Mesodermal cell (in vitro differentiated cells): ENCODE results near the gene DLG2.

Experiments used
- H3K27ac ChIP-seq: 2 replicates; pipeline ENCODE4 v1.7.0; 2013; ENCODE audit warnings: mild to moderate bottlenecking, low read depth, low read length, moderate library complexity; ENCODE audit not compliant: severe bottlenecking
- H3K36me3 ChIP-seq: 2 replicates; pipeline ENCODE4 v1.7.1; 2013; ENCODE audit warnings: mild to moderate bottlenecking, low read length, moderate library complexity; ENCODE audit not compliant: control insufficient read depth, insufficient read depth
- H3K4me1 ChIP-seq: one replicate; pipeline ENCODE4 v1.7.1; 2013; ENCODE audit warnings: mild to moderate bottlenecking, low read length; ENCODE audit not compliant: insufficient read depth, control insufficient read depth, poor library complexity, severe bottlenecking
- H3K4me3 ChIP-seq: 2 replicates; pipeline ENCODE4 v1.7.0; 2013; ENCODE audit warnings: low read length, control low read depth, mild to moderate bottlenecking; ENCODE audit not compliant: insufficient read depth, poor library complexity, severe bottlenecking; ENCODE audit errors: extremely low read depth
- H3K9me3 ChIP-seq: 2 replicates; pipeline ENCODE4 v1.7.1; 2013; ENCODE audit warnings: mild to moderate bottlenecking, low read length, moderate library complexity; ENCODE audit not compliant: control insufficient read depth
- WGBS, 2 experiments: methylation state at CpG; one replicate each; pipeline ENCODE4 v1.1.5; 2013; ENCODE audit warnings: missing lambda C conversion rate in 2 of 2; ENCODE audit not compliant: insufficient coverage in 2 of 2; 5-methylcytosine and 5-hydroxymethylcytosine counted together

The DLG2 gene

DNA sequence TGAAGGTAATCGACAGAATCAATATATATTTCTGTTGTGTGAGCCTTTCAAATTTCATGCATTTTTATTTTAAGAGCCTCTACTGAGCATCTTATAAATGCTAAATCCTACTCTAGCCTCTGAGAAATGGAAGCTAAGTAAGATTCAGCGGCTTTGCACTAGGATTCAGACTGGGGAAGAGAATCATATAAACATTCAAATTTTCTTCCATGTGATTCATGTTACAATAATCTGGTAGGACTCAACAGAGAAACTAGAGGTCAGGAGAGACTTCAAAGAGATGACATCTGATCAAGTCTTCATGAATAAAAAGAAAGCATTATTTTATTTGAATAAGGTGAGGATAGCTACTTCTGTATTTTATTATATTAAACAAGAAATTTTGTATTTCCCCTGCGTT lies 538.9 kb downstream of the DLG2 start:
- H3K9me3 ChIP-seq, result no peaks in the 10 kb centered on the region
- no CpG with 5 or more reads among the region's 3 CpGs for WGBS, 2 experiments
- H3K4me1 ChIP-seq, result no peaks in the 10 kb centered on the region
- H3K4me3 ChIP-seq, result no peak overlapping the region
- no peak overlapping the region for H3K27ac ChIP-seq
- no peaks in the 10 kb centered on the region for H3K36me3 ChIP-seq

DNA sequence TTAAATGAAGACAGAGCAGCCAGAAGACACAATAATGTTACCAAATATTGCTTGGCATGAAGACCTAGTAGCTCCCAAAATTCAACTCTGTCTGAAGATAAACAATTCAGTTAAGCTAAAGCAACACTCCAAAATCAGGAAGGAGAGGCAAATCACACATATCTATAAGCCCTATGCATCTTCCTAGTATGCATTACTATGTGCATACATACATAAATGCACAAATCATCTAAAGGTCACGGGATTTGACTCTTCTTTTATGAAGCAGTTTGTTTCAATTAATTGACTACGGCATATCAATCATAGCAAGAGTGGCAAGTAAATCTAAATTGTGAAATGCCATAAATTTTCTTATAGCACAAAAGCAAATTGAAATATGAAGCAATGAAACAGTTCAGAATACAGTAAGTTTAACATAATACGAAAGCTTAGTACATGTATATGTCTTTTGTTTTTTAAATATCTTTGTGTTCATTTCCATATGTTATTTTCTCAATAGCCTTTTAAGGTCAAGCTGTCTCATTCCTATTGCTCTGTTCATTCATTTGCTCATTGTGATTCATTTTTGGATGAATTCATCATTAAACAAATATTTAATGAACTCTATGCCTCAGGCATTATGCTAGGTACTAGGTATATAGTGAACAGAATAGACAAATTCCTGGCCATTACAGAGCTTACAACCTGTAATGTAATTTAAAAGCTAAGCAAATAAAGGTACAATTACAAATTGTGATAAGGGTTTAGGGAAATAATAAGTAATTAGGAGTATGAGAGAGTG lies 540.5 kb downstream of the DLG2 start:
- Histone ChIP-seq H3K4me3 (no peak overlapping the region), H3K27ac (no peak overlapping the region), H3K9me3 (no peaks in the 10 kb centered on the region), H3K36me3 (no peaks in the 10 kb centered on the region), H3K4me1 (no peaks in the 10 kb centered on the region)
- no CpG with 5 or more reads among the region's 3 CpGs for WGBS, 2 experiments

DNA sequence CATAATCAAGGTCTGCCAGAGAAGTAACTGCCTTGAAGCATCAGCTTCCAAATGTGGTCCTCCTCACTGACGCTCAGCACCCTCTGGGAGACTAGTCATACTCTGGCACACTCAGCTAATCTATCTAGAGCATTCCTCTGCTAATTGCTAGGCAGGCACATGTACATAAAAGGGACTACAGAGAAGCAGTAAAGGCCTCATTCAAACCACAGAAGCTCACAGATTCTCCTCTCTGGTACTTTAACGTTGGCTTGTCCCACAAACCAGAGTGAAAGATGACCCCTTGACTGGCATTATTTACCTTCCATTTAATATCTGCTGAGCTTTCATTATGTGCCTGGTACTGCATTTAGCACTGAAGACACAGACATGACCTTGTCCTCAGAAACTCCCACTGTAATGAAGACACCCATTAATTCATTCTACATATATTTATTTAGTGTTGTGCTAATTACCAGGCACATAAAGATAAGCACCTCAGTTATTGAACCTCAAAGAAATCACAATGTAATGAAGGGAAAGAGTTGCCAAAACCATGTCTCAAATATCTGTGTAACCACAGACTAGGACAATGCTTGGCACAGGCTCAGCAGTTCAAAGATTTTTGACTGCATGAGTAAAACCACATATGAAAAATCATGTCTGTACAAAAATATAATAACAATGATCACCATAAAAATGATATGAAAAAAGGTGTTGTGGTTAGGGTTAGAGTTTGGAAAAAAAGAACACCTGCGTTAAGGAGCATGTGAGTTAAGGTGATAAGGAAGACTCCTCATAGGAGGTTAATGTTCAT lies 550.4 kb downstream of the DLG2 start:
- WGBS, 2 experiments, result 83% methylated on average over 2 to 3 of the region's 3 CpGs
- Histone ChIP-seq H3K4me1 (no peaks in the 10 kb centered on the region), H3K27ac (no peak overlapping the region), H3K4me3 (no peak overlapping the region), H3K36me3 (no peaks in the 10 kb centered on the region), H3K9me3 (no peaks in the 10 kb centered on the region)

DNA sequence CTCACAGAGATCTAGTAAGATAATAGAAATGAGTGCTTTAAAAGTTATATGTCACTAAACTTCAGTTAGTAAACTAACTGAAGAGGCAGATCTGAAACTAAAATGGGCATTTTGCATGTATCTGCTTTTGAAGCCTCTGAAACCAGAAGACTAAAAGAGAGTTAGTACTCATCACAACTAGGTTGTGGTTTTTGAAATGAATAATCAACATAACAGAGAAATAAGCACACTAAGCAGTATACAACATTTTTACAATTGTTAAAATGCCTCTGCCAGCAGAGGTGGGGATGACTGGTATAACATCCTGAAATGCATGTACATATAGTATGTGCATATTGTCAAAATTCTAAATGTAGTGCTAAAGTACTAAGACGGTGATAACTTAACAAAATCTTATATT lies 564.5 kb downstream of the DLG2 start:
- 100% methylated on average over 1 of the region's 1 CpG; no CpG with 5 or more reads in 1 of the 2 experiments for WGBS, 2 experiments
- Histone ChIP-seq H3K4me1 (no peaks in the 10 kb centered on the region), H3K36me3 (no peaks in the 10 kb centered on the region), H3K27ac (no peak overlapping the region), H3K9me3 (no peaks in the 10 kb centered on the region), H3K4me3 (no peak overlapping the region)

DNA sequence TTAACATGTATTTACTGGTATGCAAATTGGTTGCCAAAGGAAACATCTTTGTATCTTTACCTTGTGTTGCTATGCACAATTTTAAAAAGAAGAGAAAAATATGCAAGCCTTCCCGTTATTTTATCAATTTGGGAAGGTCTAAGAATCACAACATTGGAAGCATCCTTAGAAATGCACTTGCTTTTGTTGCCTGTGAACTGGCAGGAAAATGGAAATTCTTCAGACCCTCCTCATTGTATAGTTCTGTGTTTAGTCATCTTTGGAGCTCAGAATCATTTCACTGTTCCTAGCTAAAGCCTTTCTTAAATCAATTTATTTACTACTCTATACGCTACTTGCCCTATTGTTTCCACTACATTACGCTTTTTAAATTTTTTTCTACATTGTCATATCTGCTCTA lies 574.5 kb downstream of the DLG2 start:
- no peaks in the 10 kb centered on the region for H3K9me3 ChIP-seq
- no peak overlapping the region for H3K4me3 ChIP-seq
- no peaks in the 10 kb centered on the region for H3K36me3 ChIP-seq
- H3K27ac ChIP-seq, result no peak overlapping the region
- 60 to 100% methylated on average over 1 of the region's 3 CpGs for WGBS, 2 experiments
- H3K4me1 ChIP-seq, result no peaks in the 10 kb centered on the region

DNA sequence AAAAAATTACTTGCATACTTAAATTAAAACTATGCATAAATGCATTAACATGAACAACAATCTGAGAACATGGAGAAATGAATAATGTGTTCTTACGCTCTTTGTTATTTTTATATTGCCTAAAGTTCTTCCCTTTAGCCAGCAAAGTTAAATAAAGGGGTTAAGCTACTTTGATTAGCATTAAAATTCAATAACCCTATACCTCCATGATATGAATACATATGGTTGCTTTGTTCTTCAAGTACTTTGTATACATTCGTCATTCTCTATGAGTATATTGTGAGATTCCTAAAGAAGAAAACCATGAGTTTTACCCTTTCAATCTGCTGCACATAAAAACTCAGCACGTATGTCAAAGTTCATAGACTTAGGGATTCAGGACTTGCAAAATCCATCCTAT lies 578.3 kb downstream of the DLG2 start:
- Histone ChIP-seq H3K36me3 (no peaks in the 10 kb centered on the region), H3K9me3 (no peaks in the 10 kb centered on the region), H3K4me3 (no peak overlapping the region), H3K27ac (no peak overlapping the region), H3K4me1 (no peaks in the 10 kb centered on the region)
- WGBS, 2 experiments, result no CpG with 5 or more reads among the region's 3 CpGs

DNA sequence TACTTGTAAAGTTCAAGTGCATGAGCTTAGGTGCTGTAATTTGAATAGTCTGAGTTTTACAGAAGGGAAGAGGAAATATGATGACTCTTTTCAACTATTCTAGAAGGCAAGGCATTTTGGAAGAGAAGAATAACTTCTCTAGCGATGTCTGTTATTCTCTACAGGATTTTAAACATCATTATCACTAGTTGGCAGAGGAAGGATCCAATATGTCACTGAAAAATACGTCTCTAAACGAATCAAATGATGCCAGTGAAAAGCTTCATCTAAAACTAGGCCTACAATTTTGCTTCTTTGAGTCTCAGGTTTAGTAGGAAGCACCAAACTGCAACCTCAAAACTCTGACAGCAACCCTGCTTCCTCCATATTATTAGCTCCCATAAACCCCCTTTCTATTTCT lies 581.4 kb downstream of the DLG2 start:
- Histone ChIP-seq H3K4me1 (no peaks in the 10 kb centered on the region), H3K9me3 (no peaks in the 10 kb centered on the region), H3K27ac (no peak overlapping the region), H3K4me3 (no peak overlapping the region), H3K36me3 (no peaks in the 10 kb centered on the region)
- WGBS, 2 experiments, result 92% methylated on average over 2 of the region's 3 CpGs; no CpG with 5 or more reads in 1 of the 2 experiments

DNA sequence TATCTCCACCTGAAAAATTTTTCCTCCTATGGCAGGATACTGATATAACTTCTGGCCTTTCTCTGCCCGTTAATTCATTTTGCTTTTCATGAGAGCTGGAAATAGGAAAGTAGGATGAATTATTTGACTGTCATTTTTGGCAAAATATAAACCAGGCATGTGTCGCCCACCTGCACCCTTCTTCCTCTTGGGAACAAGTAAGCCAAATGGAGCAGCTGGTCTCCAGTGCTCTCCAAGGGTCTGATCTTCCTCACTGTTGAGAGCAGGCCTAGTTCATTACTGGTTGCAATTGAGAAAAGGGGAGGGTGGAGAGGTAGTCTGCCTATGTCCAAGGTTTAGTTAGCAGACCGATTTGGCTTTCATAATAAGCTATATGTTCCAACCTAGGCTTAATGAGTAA lies 582.2 kb downstream of the DLG2 start:
- H3K27ac ChIP-seq, result no peak overlapping the region
- no peaks in the 10 kb centered on the region for H3K4me1 ChIP-seq
- no peaks in the 10 kb centered on the region for H3K9me3 ChIP-seq
- 83 to 100% methylated on average over 1 to 2 of the region's 3 CpGs for WGBS, 2 experiments
- no peak overlapping the region for H3K4me3 ChIP-seq
- H3K36me3 ChIP-seq, result no peaks in the 10 kb centered on the region

DNA sequence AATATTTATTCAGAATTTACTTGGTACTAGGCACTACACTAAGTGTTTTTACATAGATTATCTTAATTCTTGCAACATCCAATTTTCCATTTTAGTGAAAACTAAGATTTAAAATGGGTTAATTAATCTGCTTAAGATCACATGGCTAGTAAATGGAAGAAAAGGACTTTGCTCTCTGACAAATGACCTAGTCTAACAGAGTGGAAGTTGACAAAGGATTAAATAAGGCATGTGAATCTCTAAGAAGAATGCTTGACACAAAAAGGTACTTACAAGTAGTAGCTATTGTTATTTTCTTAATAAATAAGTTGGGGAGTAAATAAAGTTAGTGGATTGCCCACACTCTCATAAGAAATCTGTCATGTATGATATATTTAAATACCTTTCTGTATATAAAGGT lies 584.8 kb downstream of the DLG2 start:
- Histone ChIP-seq H3K27ac (no peak overlapping the region), H3K4me1 (no peaks in the 10 kb centered on the region), H3K36me3 (no peaks in the 10 kb centered on the region), H3K4me3 (no peak overlapping the region), H3K9me3 (no peaks in the 10 kb centered on the region)

DNA sequence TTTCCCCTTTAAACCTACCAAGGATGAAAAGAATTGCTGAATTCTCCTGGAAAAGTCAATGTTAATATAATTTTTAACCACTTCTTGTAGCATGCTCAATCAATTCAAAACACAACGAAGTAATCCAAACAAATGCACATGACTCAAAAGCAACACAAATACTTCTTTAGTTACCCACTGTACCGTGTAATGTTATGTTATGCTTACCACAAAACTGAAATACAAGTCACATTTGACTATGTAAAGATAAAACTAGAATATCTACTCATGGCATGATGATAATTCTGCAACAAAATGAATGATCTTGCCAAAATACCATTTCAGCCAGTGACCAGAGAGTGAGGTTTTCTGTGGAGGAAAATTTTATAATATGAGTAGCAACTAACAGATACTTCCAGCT lies 587.0 kb downstream of the DLG2 start:
- no peaks in the 10 kb centered on the region for H3K36me3 ChIP-seq
- no peaks in the 10 kb centered on the region for H3K9me3 ChIP-seq
- H3K4me1 ChIP-seq, result no peaks in the 10 kb centered on the region
- H3K4me3 ChIP-seq, result no peak overlapping the region
- 83% methylated on average over 1 of the region's 2 CpGs; no CpG with 5 or more reads in 1 of the 2 experiments for WGBS, 2 experiments
- no peak overlapping the region for H3K27ac ChIP-seq

DNA sequence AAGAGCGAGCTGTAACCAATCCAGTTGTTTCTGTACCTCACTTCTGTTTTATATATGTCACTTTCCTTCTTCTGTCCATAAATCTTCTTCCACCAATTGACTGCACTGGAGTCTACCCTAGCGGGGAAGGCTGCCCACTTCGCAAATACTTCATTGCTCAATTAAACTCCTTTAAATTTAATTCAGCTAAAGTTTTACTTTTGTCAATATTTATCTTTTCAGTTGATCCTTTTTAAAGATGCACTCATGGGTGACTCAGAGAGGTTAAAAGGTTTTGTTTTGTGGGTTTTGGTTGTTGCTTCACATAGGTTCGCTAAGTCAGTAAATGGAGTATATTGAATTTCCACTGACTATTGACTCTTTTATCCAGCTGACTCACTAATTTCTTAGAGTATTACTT lies 597.2 kb downstream of the DLG2 start:
- no peaks in the 10 kb centered on the region for H3K36me3 ChIP-seq
- 60 to 65% methylated on average over 2 to 3 of the region's 4 CpGs for WGBS, 2 experiments
- H3K9me3 ChIP-seq, result no peaks in the 10 kb centered on the region
- no peak overlapping the region for H3K4me3 ChIP-seq
- H3K27ac ChIP-seq, result no peak overlapping the region
- no peaks in the 10 kb centered on the region for H3K4me1 ChIP-seq
